Hepatocyte (in vitro differentiated cells): ENCODE data around the gene VSTM2L.

Experiments
- EZH2 ChIP-seq: fragments of 200-600 bp; sonication (generic); IDR thresholded peaks from 2 replicates; pipeline ENCODE4 v1.6.1; 2016; ENCODE audit warnings: antibody characterized with exemption, mild to moderate bottlenecking, borderline replicate concordance
- EZH2phosphoT487 ChIP-seq: fragments of 200-600 bp; sonication (generic); IDR thresholded peaks from one replicate; pipeline ENCODE4 v1.6.1; 2018; ENCODE audit warnings: antibody characterized with exemption, mild to moderate bottlenecking, low read depth, moderate library complexity; ENCODE audit not compliant: unreplicated experiment, severe bottlenecking
- TF ChIP-seq, protein P1 (sequence below): fragments of 200-600 bp; sonication (generic); IDR thresholded peaks from 2 replicates; pipeline ENCODE4 v1.5.1; 2016; ENCODE audit warnings: antibody characterized with exemption, mild to moderate bottlenecking; ENCODE audit not compliant: poor library complexity

DNA sequence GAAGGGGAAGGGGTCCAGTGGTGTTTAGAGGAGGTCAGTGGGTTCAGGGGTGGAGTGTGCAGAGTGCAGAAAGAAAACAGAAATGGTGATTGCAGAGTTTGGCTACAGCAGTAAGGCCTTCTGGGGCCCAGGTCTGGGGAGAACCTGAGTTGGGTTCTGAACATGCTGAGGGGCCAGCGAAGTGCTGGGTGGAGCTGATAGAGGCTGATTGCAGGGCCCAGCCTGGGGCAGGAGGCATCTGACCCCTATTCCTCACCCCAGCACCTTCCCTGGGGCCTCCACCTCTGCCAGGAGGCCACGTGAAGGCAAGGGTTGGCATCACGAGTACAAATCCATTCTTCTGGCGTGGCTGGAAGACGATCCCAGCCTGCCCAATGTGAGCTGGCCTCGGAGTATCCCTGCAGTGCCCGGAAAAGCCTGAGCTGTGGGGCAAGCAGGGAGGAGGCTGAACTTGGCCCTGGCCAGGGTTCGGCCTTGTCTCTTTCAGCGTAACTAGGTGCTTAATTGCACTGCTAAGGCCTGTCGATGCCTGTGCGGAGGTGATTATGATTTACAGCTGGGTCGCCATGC is 35.3 kb downstream of the VSTM2L start:
- TF ChIP-seq, protein P1, sequence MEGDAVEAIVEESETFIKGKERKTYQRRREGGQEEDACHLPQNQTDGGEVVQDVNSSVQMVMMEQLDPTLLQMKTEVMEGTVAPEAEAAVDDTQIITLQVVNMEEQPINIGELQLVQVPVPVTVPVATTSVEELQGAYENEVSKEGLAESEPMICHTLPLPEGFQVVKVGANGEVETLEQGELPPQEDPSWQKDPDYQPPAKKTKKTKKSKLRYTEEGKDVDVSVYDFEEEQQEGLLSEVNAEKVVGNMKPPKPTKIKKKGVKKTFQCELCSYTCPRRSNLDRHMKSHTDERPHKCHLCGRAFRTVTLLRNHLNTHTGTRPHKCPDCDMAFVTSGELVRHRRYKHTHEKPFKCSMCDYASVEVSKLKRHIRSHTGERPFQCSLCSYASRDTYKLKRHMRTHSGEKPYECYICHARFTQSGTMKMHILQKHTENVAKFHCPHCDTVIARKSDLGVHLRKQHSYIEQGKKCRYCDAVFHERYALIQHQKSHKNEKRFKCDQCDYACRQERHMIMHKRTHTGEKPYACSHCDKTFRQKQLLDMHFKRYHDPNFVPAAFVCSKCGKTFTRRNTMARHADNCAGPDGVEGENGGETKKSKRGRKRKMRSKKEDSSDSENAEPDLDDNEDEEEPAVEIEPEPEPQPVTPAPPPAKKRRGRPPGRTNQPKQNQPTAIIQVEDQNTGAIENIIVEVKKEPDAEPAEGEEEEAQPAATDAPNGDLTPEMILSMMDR: no peak
- TF ChIP-seq EZH2 (no peak), EZH2phosphoT487 (no peak)
